ENCODE results near the gene SLC28A1. TPM values are rescaled to one million over a fixed set of nuclear protein-coding genes. Genes with fewer than 3 reads are reported as not detected.

Gene SLC28A1
- polyA plus RNA-seq, 1 of the 3 experiments (the other 2 are of a cell fraction) = not detected

DNA sequence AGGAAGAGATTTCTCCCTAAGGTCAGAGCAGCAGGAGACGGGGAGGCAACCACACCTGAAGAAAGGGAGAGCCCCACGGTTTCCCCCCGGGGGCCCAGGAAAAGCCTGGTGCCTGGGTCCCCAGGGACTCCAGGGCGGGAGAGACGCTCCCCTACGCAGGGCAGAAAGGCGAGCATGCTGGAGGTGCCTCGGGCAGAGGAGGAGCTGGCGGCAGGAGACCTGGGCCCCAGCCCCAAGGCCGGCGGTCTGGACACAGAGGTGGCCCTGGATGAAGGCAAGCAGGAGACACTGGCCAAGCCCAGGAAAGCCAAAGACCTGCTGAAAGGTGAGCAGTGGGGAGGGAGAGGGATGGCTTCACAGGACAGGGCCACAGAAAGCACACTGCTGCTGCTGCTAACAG is 26.2 kb upstream of the SLC28A1 start:
- Histone ChIP-seq H3K4me3 (ENCODE audit: low read depth in 2 of 2, low read length in 1 of 2) (no peak overlapping the region), H3K9ac (no peak overlapping the region), H4K20me1 (ENCODE audit: insufficient read depth) (no peaks in the 10 kb centered on the region), H2AFZ (ENCODE audit: low read depth) (no peak overlapping the region), H3K27me3 (ENCODE audit: insufficient read depth) (no peaks in the 10 kb centered on the region), H3F3A (replicated peaks; ENCODE audit: insufficient read depth) (no peaks in the 10 kb centered on the region), H3K79me2 (ENCODE audit: insufficient read depth) (no peaks in the 10 kb centered on the region), H3K27ac (ENCODE audit: low read depth in 2 of 2, low read length in 1 of 2) (no peak overlapping the region), H3K36me3 (replicated peaks in 1 of 2; ENCODE audit: control insufficient read depth in 1 of 2, insufficient read depth in 2 of 2, low read length in 1 of 2) (no peaks in the 10 kb centered on the region), H3K9me2 (no peaks in the 10 kb centered on the region), H3K9me3 (no peaks in the 10 kb centered on the region), H3K4me1 (ENCODE audit: control insufficient read depth in 1 of 2, insufficient read depth in 2 of 2, low read depth in 1 of 2, low read length in 1 of 2) (no peaks in the 10 kb centered on the region), H3K4me2 (no peak overlapping the region)
- ChIA-PET POLR2A (no interaction called here), CTCF (interaction anchor here (1.7 kb wide), 1 partner anchor 15 kb away, joined by 4 read pairs; no protein-coding TSS in a partner anchor)
- no peak for DNase-seq
- WGBS (ENCODE audit: low lambda C conversion rate) = 76% methylated on average over 11 of the region's 11 CpGs
- no peak for TF ChIP-seq FOSL2 (IDR thresholded peaks at IDR 0.05; ENCODE audit: borderline replicate concordance, low read depth)
- TF ChIP-seq YY1 (IDR thresholded peaks at IDR 0.05; ENCODE audit: low read depth) = no peak
- TF ChIP-seq POLR2AphosphoS5 (IDR thresholded peaks at IDR 0.05; ENCODE audit: low read depth, low read length) = no peak
- TF ChIP-seq GATA2 (CRISPR knock-in tag; IDR thresholded peaks at IDR 0.05) = no peak
- no peak for TF ChIP-seq TEAD4 (IDR thresholded peaks at IDR 0.05; ENCODE audit: borderline replicate concordance, insufficient read depth)
- TF ChIP-seq EZH2phosphoT487 (IDR thresholded peaks at IDR 0.05; ENCODE audit: borderline replicate concordance, low read depth) = no peak
- no peak for TF ChIP-seq NRF1 (IDR thresholded peaks at IDR 0.05; ENCODE audit: low read depth, low read length)
- no peak for TF ChIP-seq RAD21 (IDR thresholded peaks at IDR 0.05; ENCODE audit: low read length)
- no peak for TF ChIP-seq RXRA (IDR thresholded peaks at IDR 0.05; ENCODE audit: borderline replicate concordance, low read depth)
- TF ChIP-seq MXI1 (IDR thresholded peaks at IDR 0.05; ENCODE audit: low read depth, low read length) = no peak

GRCh38 chr15:84859144-84859543 is 25.3 kb upstream of the SLC28A1 start:
- Histone ChIP-seq H3K4me2 (no peak overlapping the region), H3K9me3 (no peaks in the 10 kb centered on the region), H3K36me3 (replicated peaks in 1 of 2; ENCODE audit: control insufficient read depth in 1 of 2, insufficient read depth in 2 of 2, low read length in 1 of 2) (no peaks in the 10 kb centered on the region), H3K79me2 (ENCODE audit: insufficient read depth) (no peaks in the 10 kb centered on the region), H3F3A (replicated peaks; ENCODE audit: insufficient read depth) (no peaks in the 10 kb centered on the region), H3K4me1 (ENCODE audit: control insufficient read depth in 1 of 2, insufficient read depth in 2 of 2, low read depth in 1 of 2, low read length in 1 of 2) (peaks cover 0 to 1% of the 10 kb centered on the region in 2 experiments; a peak in 1 of 4 replicates), H3K9me2 (no peaks in the 10 kb centered on the region), H3K27me3 (ENCODE audit: insufficient read depth) (no peaks in the 10 kb centered on the region), H4K20me1 (ENCODE audit: insufficient read depth) (no peaks in the 10 kb centered on the region), H2AFZ (ENCODE audit: low read depth) (no peak overlapping the region), H3K4me3 (ENCODE audit: low read depth in 2 of 2, low read length in 1 of 2) (no peak overlapping the region), H3K27ac (ENCODE audit: low read depth in 2 of 2, low read length in 1 of 2) (no peak overlapping the region), H3K9ac (no peak overlapping the region)
- DNase-seq = no peak
- TF ChIP-seq FOSL2 (IDR thresholded peaks at IDR 0.05; ENCODE audit: borderline replicate concordance, low read depth) (no peak), IRF3 (IDR thresholded peaks at IDR 0.05; ENCODE audit: low read depth, low read length) (no peak), MEF2A (IDR thresholded peaks at IDR 0.05; ENCODE audit: borderline replicate concordance, low read depth) (no peak), EP300 (IDR thresholded peaks at IDR 0.05; ENCODE audit: borderline replicate concordance in 1 of 2, low read depth in 1 of 2, low read length in 1 of 2) (no peak), USF1 (IDR thresholded peaks at IDR 0.05; ENCODE audit: borderline replicate concordance, low read depth) (no peak)
- ChIA-PET CTCF (no interaction called here), POLR2A (no interaction called here)
- WGBS (ENCODE audit: low lambda C conversion rate) = 86% methylated on average over 6 of the region's 8 CpGs

Measured in SK-N-SH (cell line).